GM12878 (cell line): ENCODE results near the gene NOP9. TPM values are rescaled to one million over a fixed set of nuclear protein-coding genes. Genes with fewer than 3 reads are reported as not detected.

ENCODE experiments used
- ATAC-seq: fragments of 200-7000 bp; cut with Tn5 transposase; 3 replicates; pipeline ENCODE4 v1.9.1; 2020; ENCODE audit warnings: mild to moderate bottlenecking, moderate library complexity
- BruUV-seq: library from RNA; stranded (reverse); fragments of 400-500 nt; replicated peaks from 2 replicates; lab custom pipeline; 2021; lab: Mats Ljungman, UMichigan
- CTCF ChIA-PET: fragments of 300-600 bp; sonication (Branson Sonifier 250); formaldehyde crosslinking; extraction: SDS; loops from one replicate; lab custom pipeline; 2021; ENCODE audit warnings: inconsistent platforms; lab: Yijun Ruan, JAX
- POLR2A ChIA-PET: fragments of 350-600 bp; formaldehyde crosslinking; extraction: SDS; loops from one replicate; lab custom pipeline; 2021; ENCODE audit warnings: inconsistent platforms; lab: Charles Lee
- RAD21 ChIA-PET: fragments of 300-600 bp; sonication (Branson Sonifier 250); formaldehyde crosslinking; loops from one replicate; lab custom pipeline; 2023; ENCODE audit warnings: antibody characterized with exemption; ENCODE audit not compliant: unreplicated experiment; lab: Charles Lee
- SMC1A ChIA-PET: fragments of 300-600 bp; sonication (Branson Sonifier 250); formaldehyde crosslinking; loops from one replicate; lab custom pipeline; 2023; ENCODE audit not compliant: unreplicated experiment, uncharacterized antibody; lab: Charles Lee
- DNase-seq: peaks from one replicate; pipeline ENCODE4 v3.0.0-alpha.2; 2011; ENCODE audit warnings: low read depth, low spot score
- FAIRE-seq: peaks from 3 replicates; lab custom pipeline; 2011; peaks lifted over from hg19 to GRCh38; lab: Jason Lieb, UNC
- H2AFZ ChIP-seq: 2 replicates; pipeline ENCODE4 v1.6.0; 2011; ENCODE audit warnings: low read depth, low read length, control low read depth; ENCODE audit not compliant: control insufficient read depth
- H3K27ac ChIP-seq: 2 replicates; pipeline ENCODE4 v1.5.1; 2011; ENCODE audit warnings: control low read depth; ENCODE audit not compliant: control insufficient read depth, insufficient read depth
- H3K27me3 ChIP-seq, 2 experiments: replicated peaks in 1 of 2; 2 replicates each; pipeline versions ENCODE4 v1.6.0 to v1.6.1; 2011; ENCODE audit warnings: low read length in 1 of 2; ENCODE audit not compliant: control insufficient read depth in 2 of 2, insufficient read depth in 2 of 2
- H3K36me3 ChIP-seq, 2 experiments: 2 replicates each; pipeline ENCODE4 v1.5.1; 2011; ENCODE audit warnings: low read length in 1 of 2; ENCODE audit not compliant: control insufficient read depth in 2 of 2, insufficient read depth in 2 of 2
- H3K4me1 ChIP-seq: 2 replicates; pipeline ENCODE4 v1.6.1; 2011; ENCODE audit warnings: mild to moderate bottlenecking, low read length, moderate library complexity, mixed read lengths; ENCODE audit not compliant: control insufficient read depth, insufficient read depth
- H3K4me2 ChIP-seq: 2 replicates; pipeline ENCODE4 v1.6.0; 2011; ENCODE audit warnings: control low read depth; ENCODE audit not compliant: control insufficient read depth, insufficient read depth
- H3K4me3 ChIP-seq: fragments of 200-600 bp; sonication (generic); 2 replicates; pipeline ENCODE4 v1.5.1; 2016
- H3K79me2 ChIP-seq: 2 replicates; pipeline ENCODE4 v1.6.0; 2011; ENCODE audit warnings: low read length; ENCODE audit not compliant: control insufficient read depth, insufficient read depth
- H3K9ac ChIP-seq: 2 replicates; pipeline ENCODE4 v1.8.0; 2011; ENCODE audit warnings: low read length, control low read depth, mixed read lengths; ENCODE audit not compliant: control insufficient read depth, insufficient read depth
- H3K9me3 ChIP-seq: replicated peaks from 3 replicates; pipeline ENCODE4 v1.5.1; 2011; ENCODE audit warnings: mild to moderate bottlenecking, low read length; ENCODE audit not compliant: control insufficient read depth, insufficient read depth
- H4K20me1 ChIP-seq: 2 replicates; pipeline ENCODE4 v1.6.0; 2011; ENCODE audit not compliant: control insufficient read depth, insufficient read depth
- CREM ChIP-seq: IDR thresholded peaks from 2 replicates; pipeline ENCODE4 v1.6.1; 2014; ENCODE audit warnings: antibody characterized with exemption, low read depth
- REST ChIP-seq: IDR thresholded peaks from 2 replicates; pipeline ENCODE4 v1.6.1; 2012; ENCODE audit warnings: mild to moderate bottlenecking, low read depth, low read length
- SPI1 ChIP-seq: IDR thresholded peaks from 2 replicates; pipeline ENCODE4 v1.6.1; 2011; ENCODE audit warnings: low read depth, mild to moderate bottlenecking, low read length, moderate library complexity, borderline replicate concordance; ENCODE audit not compliant: insufficient read depth
- WGBS: methylation state at CpG from one replicate; pipeline ENCODE4 v1.1.6; 2016; ENCODE audit warnings: low lambda C conversion rate; ENCODE audit not compliant: insufficient replicate concordance, insufficient coverage; ENCODE audit errors: missing lambda C conversion rate; 5-methylcytosine and 5-hydroxymethylcytosine counted together
- in situ Hi-C: fragments of 300-500 bp; cut with MboI; formaldehyde crosslinking; loops from 9 replicates; pipeline ENCODE4 v1.14.3; 2018; ENCODE audit warnings: mixed read lengths
- intact Hi-C: fragments of 100-400 bp; cut with micrococcal nuclease; formaldehyde crosslinking; loops from one replicate; pipeline ENCODE4 v1.14.2; 2022; ENCODE audit not compliant: unreplicated experiment
- polyA plus RNA-seq, 11 experiments: library from polyadenylated mRNA; depleted of rRNA in 4 of 11; unstranded in 6 of 11; stranded (reverse) in 5 of 11; fragments of >200 nt; fragmentation: Nextera tagmentation in 4 of 11; fragmentation: Illumina TruSeq in 1 of 11; extraction: Ambion mirVana in 4 of 11; extraction: Trizol in 1 of 11; gene quantifications; 1 replicate in 1 of 11; 2 replicates in 10 of 11; pipeline versions ENCODE4 v1.2.1 to v1.2.3, GENCODE V29; 2011 to 2016; ENCODE audit warnings: inconsistent platforms in 2 of 11, missing spikeins in 2 of 11, low read depth in 1 of 11
- total RNA-seq, 4 experiments: library from RNA; depleted of rRNA in 3 of 4; stranded (reverse); fragments of >200 nt in 3 of 4; fragmentation: Illumina TruSeq in 1 of 4; extraction: Trizol in 1 of 4; gene quantifications; 2 replicates each; pipeline versions ENCODE4 v1.2.1 to v1.2.3, GENCODE V29; 2013 to 2021

The NOP9 gene
- total and polyA plus RNA-seq, 10 of the 15 experiments (the other 5 are each of a cell fraction or from before 2014, with no cell fraction given): 2.4 to 43.9 (median 20.3) TPM

GRCh38 chr14:24277606-24278321, 21.9 kb upstream of the NOP9 start:
- POLR2A ChIA-PET: interaction anchor here (0.6 to 3.0 kb wide), 5 partner anchors 9 to 1351 kb away, joined by 3 to 11 read pairs (median 4); no protein-coding TSS in a partner anchor
- Histone ChIP-seq H3K4me2 (peak overlapping the region; percentile 30; the same call in 1 of the 2 replicates), H3K27me3 (no peaks in the 10 kb centered on the region), H3K79me2 (peaks cover 2% of the 10 kb centered on the region; the same call in 1 of the 2 replicates), H3K9ac (no peak overlapping the region), H2AFZ (peak overlapping the region; percentile 28; the same call in 1 of the 2 replicates), H3K4me3 (no peak overlapping the region), H4K20me1 (no peaks in the 10 kb centered on the region), H3K9me3 (no peaks in the 10 kb centered on the region; the same call in 2 of the 3 replicates), H3K4me1 (peaks cover 55% of the 10 kb centered on the region), H3K36me3 (no peaks in the 10 kb centered on the region), H3K27ac (no peak overlapping the region)
- no peak for DNase-seq
- SMC1A ChIA-PET: interaction anchor here (2.9 to 11.8 kb wide), 4 partner anchors 12 to 36 kb away, joined by 18 to 141 read pairs (median 68); partner anchors contain the start of genes DHRS1, NOP9 and TINF2
- in situ Hi-C loops (no loop called here), intact Hi-C loops (no loop called here)
- CTCF ChIA-PET: interaction anchor here (0.6 to 17.1 kb wide), 6 partner anchors 17 to 144 kb away, joined by 3 to 269 read pairs (median 16); partner anchors contain the start of genes CIDEB, DHRS1, NOP9 and TINF2
- FAIRE-seq: no peak
- RAD21 ChIA-PET: interaction anchor here (0.7 to 4.8 kb wide), 2 partner anchors 19 to 35 kb away, joined by 3 to 26 read pairs; partner anchors contain the start of gene TINF2
- no TSS peak for BruUV-seq
- 65% methylated on average over 11 of the region's 11 CpGs for WGBS
- ATAC-seq: no peak
- TF ChIP-seq CREM (no peak), SPI1 (peak; percentile 13; the same call in 1 of the 2 replicates), REST (no peak)
- TF ChIP-seq, all 136 proteins: peak for 1
